MM.1S (cell line): ENCODE measurements around the gene FBXO5.

Source experiments
- DNase-seq: peaks from one replicate; pipeline ENCODE4 v3.0.0-alpha.2; 2015
- H2AFZ ChIP-seq: fragments of 300-600 bp; sonication (generic); 2 replicates; pipeline ENCODE4 v1.6.0; 2016; ENCODE audit warnings: antibody characterized with exemption, low read length
- H3F3A ChIP-seq: fragments of 300-600 bp; sonication (generic); 2 replicates; pipeline ENCODE4 v1.6.1; 2016; ENCODE audit warnings: mild to moderate bottlenecking, antibody characterized with exemption, low read length, moderate library complexity, mixed read lengths; ENCODE audit not compliant: insufficient read depth
- H3K27ac ChIP-seq: fragments of 300-600 bp; sonication (generic); 2 replicates; pipeline ENCODE4 v1.5.1; 2016; ENCODE audit warnings: mild to moderate bottlenecking, low read length
- H3K27me3 ChIP-seq: fragments of 300-600 bp; sonication (generic); replicated peaks from 2 replicates; pipeline ENCODE4 v1.6.0; 2016; ENCODE audit warnings: low read length; ENCODE audit not compliant: insufficient read depth
- H3K36me3 ChIP-seq: fragments of 300-600 bp; sonication (generic); replicated peaks from 2 replicates; pipeline ENCODE4 v1.6.1; 2016; ENCODE audit warnings: mild to moderate bottlenecking, low read length, mixed read lengths; ENCODE audit not compliant: insufficient read depth
- H3K4me1 ChIP-seq: fragments of 300-600 bp; sonication (generic); 2 replicates; pipeline ENCODE4 v1.6.1; 2016; ENCODE audit warnings: low read length, mixed read lengths
- H3K4me2 ChIP-seq: fragments of 300-600 bp; sonication (generic); 2 replicates; pipeline ENCODE4 v1.6.0; 2016; ENCODE audit warnings: low read depth, low read length
- H3K4me3 ChIP-seq: fragments of 300-600 bp; sonication (generic); 2 replicates; pipeline ENCODE4 v1.5.1; 2016; ENCODE audit warnings: low read length, mixed read lengths
- H3K79me2 ChIP-seq: fragments of 300-600 bp; sonication (generic); 2 replicates; pipeline ENCODE4 v1.6.1; 2016; ENCODE audit warnings: mixed run types, low read length, mixed read lengths
- H3K9ac ChIP-seq: fragments of 300-600 bp; sonication (generic); 2 replicates; pipeline ENCODE4 v1.6.1; 2016; ENCODE audit warnings: low read length, mixed read lengths
- H3K9me2 ChIP-seq: fragments of 300-600 bp; sonication (generic); replicated peaks from 2 replicates; pipeline ENCODE4 v1.6.1; 2016; ENCODE audit warnings: mild to moderate bottlenecking, low read length, mixed read lengths; ENCODE audit not compliant: insufficient read depth
- H3K9me3 ChIP-seq: fragments of 300-600 bp; sonication (generic); replicated peaks from 2 replicates; pipeline ENCODE4 v1.6.1; 2016; ENCODE audit warnings: mild to moderate bottlenecking, low read length, mixed read lengths; ENCODE audit not compliant: insufficient read depth
- H4K20me1 ChIP-seq: fragments of 300-600 bp; sonication (generic); 2 replicates; pipeline ENCODE4 v1.6.1; 2016; ENCODE audit warnings: mild to moderate bottlenecking, low read length, moderate library complexity, mixed read lengths; ENCODE audit not compliant: insufficient read depth
- EZH2 ChIP-seq: fragments of 300-600 bp; sonication (generic); optimal IDR thresholded peaks from 2 replicates; pipeline ENCODE3; 2017; ENCODE audit warnings: low read depth, mild to moderate bottlenecking, antibody characterized with exemption, low read length, mixed read lengths
- EZH2phosphoT487 ChIP-seq: fragments of 300-600 bp; sonication (generic); IDR thresholded peaks from 2 replicates; pipeline ENCODE4 v1.6.1; 2018; ENCODE audit warnings: antibody characterized with exemption, low read length
- TF ChIP-seq, protein P1 (sequence below): fragments of 300-600 bp; sonication (generic); IDR thresholded peaks from 2 replicates; pipeline ENCODE4 v1.5.1; 2016; ENCODE audit warnings: antibody characterized with exemption, low read length, mixed read lengths

FBXO5 gene

DNA sequence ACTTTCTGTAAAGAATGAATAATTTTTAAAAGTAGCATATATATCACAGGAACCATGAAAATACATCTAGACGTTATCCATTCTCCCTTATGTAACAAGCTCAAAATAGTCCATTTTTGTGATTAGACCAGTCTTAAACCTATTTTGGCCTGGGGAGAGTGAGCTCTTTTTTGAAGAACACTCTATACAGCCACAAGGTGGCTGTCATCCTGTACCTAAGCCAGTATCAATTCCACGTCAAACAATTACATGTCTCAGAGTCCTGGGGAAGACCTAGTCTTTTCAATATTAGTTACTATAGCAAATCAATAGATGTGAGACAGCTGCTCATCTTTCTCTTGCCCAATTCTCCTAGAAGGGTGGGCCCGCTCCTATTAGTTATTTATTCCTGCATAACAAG lies 28.4 kb downstream of the FBXO5 start:
- H3K4me1 ChIP-seq: no peaks in the 10 kb centered on the region
- no peaks in the 10 kb centered on the region for H3K9me2 ChIP-seq
- H3K36me3 ChIP-seq: no peaks in the 10 kb centered on the region
- H3K27ac ChIP-seq: no peak overlapping the region
- H3K4me3 ChIP-seq: no peak overlapping the region
- no peaks in the 10 kb centered on the region for H3K79me2 ChIP-seq
- no peaks in the 10 kb centered on the region for H3F3A ChIP-seq
- DNase-seq: no peak
- H3K9me3 ChIP-seq: no peaks in the 10 kb centered on the region
- no peak overlapping the region for H3K4me2 ChIP-seq
- H4K20me1 ChIP-seq: no peaks in the 10 kb centered on the region
- TF ChIP-seq, protein P1, sequence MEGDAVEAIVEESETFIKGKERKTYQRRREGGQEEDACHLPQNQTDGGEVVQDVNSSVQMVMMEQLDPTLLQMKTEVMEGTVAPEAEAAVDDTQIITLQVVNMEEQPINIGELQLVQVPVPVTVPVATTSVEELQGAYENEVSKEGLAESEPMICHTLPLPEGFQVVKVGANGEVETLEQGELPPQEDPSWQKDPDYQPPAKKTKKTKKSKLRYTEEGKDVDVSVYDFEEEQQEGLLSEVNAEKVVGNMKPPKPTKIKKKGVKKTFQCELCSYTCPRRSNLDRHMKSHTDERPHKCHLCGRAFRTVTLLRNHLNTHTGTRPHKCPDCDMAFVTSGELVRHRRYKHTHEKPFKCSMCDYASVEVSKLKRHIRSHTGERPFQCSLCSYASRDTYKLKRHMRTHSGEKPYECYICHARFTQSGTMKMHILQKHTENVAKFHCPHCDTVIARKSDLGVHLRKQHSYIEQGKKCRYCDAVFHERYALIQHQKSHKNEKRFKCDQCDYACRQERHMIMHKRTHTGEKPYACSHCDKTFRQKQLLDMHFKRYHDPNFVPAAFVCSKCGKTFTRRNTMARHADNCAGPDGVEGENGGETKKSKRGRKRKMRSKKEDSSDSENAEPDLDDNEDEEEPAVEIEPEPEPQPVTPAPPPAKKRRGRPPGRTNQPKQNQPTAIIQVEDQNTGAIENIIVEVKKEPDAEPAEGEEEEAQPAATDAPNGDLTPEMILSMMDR: no peak
- TF ChIP-seq EZH2 (no peak), EZH2phosphoT487 (no peak)
- no peak overlapping the region for H3K9ac ChIP-seq
- H3K27me3 ChIP-seq: no peaks in the 10 kb centered on the region
- H2AFZ ChIP-seq: no peak overlapping the region

DNA sequence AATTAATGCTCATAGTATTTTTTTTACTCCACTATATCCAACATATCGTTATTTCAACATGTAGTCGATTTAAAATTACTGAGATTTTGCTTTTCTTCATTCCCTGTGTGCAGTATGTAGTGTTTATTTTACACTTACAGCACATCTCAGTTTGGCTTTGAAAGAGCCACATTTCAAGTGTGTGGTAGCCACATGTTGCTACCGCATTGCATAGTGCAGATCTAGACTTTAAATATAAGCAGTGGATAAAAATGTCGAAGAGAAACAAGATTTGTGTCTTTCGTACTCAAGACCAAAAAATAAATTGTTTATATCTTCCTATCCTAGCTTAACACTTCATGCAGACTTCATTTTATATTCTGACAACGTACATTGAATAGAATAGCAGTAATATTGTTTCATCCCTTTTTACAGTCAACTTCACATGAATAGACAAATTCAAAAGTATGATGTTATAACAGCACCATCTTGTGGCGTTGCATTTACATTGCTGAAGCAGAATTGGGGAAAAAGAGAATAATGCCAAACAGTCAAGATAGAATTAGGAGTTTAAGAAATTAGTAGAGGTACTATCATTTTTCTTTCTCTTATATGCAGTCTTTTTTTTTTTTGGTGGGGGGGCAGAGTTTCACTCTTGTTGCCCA lies 29.9 kb downstream of the FBXO5 start:
- no peaks in the 10 kb centered on the region for H3K9me3 ChIP-seq
- no peaks in the 10 kb centered on the region for H3F3A ChIP-seq
- H3K4me3 ChIP-seq: no peak overlapping the region
- H3K27ac ChIP-seq: no peak overlapping the region
- H3K9me2 ChIP-seq: no peaks in the 10 kb centered on the region
- H3K4me1 ChIP-seq: no peaks in the 10 kb centered on the region
- no peaks in the 10 kb centered on the region for H3K27me3 ChIP-seq
- TF ChIP-seq, protein P1: peak; percentile 44
- no peak for TF ChIP-seq EZH2phosphoT487
- peak; percentile 18 for DNase-seq
- no peak overlapping the region for H2AFZ ChIP-seq
- H3K79me2 ChIP-seq: no peaks in the 10 kb centered on the region
- no peaks in the 10 kb centered on the region for H3K36me3 ChIP-seq
- H3K9ac ChIP-seq: no peak overlapping the region
- H4K20me1 ChIP-seq: no peaks in the 10 kb centered on the region
- no peak overlapping the region for H3K4me2 ChIP-seq

DNA sequence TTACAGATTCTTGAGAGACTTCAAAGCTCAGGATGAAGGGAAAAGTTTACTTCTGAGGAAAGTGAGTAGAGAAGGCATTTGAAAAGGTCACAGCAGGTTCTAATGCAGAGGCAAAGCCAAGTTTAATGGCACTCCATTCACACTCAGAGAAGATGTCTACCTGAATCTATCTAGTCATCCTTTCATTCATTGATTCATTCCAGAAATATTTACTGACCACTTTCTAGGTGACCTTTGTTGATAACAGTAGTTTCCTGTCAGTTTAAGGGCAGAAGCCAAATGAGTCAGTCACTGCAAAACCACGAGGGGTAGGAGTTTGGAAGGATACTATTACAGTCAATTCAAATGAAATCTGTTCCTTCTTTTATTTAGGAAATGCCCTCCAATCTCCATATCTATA lies 30.8 kb downstream of the FBXO5 start:
- Histone ChIP-seq H3K9ac (no peak overlapping the region), H3K4me1 (no peaks in the 10 kb centered on the region), H4K20me1 (no peaks in the 10 kb centered on the region), H3K27me3 (no peaks in the 10 kb centered on the region), H3K36me3 (no peaks in the 10 kb centered on the region), H2AFZ (no peak overlapping the region), H3K27ac (no peak overlapping the region), H3F3A (no peaks in the 10 kb centered on the region), H3K79me2 (no peaks in the 10 kb centered on the region), H3K9me3 (no peaks in the 10 kb centered on the region), H3K4me3 (no peak overlapping the region), H3K4me2 (no peak overlapping the region), H3K9me2 (no peaks in the 10 kb centered on the region)
- DNase-seq: no peak
- TF ChIP-seq EZH2 (no peak), EZH2phosphoT487 (no peak)
- TF ChIP-seq, protein P1: no peak
